T-helper 2 cell treated with Interferon-gamma antibody and Interleukin-4, amounts not matched to agents 100 ng/mL and 5 ng/mL, for 36 hours (primary cell): ENCODE results near the gene YES1. TPM values are rescaled to one million over a fixed set of nuclear protein-coding genes. Genes with fewer than 3 reads are reported as not detected.

Source experiments
- intact Hi-C: fragments of 100-400 bp; cut with micrococcal nuclease; formaldehyde crosslinking; loops from one replicate; pipeline ENCODE4 v1.15.1; 2023
- total RNA-seq: library from RNA; stranded (reverse); gene quantifications from 2 replicates; pipeline ENCODE4 v1.2.3, GENCODE V29; 2022

The YES1 gene
- total RNA-seq = 9.8 and 11.6 TPM in 2 replicates

DNA sequence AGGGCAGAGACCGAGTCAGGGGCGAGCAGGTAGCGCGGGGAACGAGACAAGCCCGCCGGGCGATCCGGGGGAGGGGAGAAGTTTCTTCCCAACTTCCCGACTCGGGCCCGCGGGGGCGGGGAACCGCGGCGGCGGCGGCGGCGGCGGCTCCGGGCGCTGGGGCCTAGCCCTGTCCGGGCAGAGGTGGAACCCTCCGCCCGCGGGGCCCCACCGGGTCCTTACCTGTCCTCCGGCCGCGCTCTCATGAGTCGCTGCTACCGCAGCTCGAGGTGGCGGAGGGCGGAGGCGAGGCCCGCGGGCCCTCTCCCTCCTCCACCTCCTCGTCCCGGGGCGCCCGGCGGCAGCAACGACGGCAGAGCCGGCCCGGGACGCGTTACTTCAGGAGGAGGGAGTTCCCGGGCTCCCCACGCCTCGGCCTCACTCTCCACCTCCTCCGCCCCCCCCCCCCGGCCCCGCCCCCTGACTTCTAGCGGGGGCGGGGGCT lies at the start of gene YES1:
Gene YES1 (minus strand): TSS at position 351 of the 484 bp plus-strand sequence. CDS start 55,415 bp downstream, outside the sequence.
- intact Hi-C loops = loop anchor here (1.0 to 10.0 kb wide), 7 partner anchors 100 to 1843 kb away; partner anchors contain the start of genes ENOSF1, METTL4, NDC80 and SMCHD1

DNA sequence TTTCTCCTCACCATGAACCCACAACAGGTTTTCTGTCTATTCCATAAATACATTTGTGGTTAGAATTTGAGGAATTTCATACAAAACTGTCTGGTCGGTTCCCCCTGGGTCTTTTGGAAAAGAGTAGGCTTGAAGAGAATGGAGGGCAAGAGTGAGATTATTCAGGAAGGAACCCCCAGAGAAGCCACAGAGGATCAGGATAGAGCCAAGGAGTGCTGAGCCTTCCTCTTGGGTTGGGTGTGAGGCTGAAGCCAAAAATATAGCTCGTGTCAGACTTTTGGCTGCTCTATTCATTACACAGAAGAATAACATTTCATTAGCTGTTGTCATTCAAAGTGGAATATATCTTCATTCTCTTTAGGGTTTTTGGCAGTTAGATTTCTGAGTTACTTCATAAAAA lies 45.9 kb upstream of the YES1 start:
- intact Hi-C loops = no loop called here

DNA sequence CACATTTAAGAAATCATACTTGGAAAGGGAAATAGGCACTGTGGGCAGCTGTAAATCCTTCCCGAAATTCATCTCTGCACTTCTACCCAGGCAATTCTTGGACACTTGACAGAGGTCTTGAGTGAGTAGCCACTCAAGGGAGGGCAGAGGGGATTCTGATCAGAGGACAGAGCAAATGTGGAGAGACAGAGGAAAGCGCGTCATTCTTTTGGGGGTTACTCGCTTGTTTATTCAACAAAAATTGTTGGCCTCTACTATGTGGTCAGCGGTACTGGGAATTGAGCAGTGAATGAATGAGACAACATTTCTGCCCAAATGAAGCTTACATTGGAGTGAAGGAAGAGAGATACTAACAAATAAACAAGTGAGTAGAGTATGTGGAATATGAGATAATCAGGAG lies 41.4 kb upstream of the YES1 start:
- intact Hi-C loops = no loop called here

DNA sequence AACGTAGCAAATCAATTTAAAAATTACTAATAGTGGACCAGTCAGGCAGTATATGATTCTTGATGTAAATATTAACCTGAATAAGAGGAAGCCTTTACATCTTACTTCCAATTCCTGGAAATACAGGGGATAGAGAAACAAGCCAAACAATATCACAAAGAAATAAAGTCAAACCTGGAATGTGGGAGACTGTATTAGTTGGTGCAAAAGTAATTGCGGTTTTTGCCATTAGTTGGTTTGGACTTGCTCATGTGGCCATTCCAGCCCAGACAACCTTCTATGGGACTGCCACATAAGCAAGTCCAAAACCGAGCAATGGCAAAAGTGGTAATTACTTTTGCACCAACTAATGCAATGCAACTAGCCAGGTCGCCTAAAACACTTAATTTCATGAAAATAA lies 38.9 kb upstream of the YES1 start:
- intact Hi-C loops = no loop called here

DNA sequence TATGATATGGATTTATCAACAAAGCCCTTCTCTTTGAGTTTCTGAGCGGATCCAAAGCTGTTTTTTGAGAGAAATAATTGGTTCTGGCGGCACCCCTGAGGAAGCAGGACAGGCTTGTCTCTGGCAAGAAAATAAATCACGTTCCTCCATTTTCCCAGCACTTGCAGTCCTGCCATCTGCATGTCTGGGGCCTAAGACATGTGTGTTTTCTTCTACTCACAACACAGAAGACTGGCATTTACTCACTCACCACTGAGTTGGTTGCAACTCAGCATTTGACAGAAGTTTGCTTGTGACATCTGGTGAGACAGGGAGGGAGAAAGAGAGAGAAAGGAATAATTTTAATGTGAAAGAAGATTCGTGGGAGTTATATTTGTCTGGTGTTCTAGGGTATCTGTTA lies 37.0 kb upstream of the YES1 start:
- intact Hi-C loops = no loop called here

DNA sequence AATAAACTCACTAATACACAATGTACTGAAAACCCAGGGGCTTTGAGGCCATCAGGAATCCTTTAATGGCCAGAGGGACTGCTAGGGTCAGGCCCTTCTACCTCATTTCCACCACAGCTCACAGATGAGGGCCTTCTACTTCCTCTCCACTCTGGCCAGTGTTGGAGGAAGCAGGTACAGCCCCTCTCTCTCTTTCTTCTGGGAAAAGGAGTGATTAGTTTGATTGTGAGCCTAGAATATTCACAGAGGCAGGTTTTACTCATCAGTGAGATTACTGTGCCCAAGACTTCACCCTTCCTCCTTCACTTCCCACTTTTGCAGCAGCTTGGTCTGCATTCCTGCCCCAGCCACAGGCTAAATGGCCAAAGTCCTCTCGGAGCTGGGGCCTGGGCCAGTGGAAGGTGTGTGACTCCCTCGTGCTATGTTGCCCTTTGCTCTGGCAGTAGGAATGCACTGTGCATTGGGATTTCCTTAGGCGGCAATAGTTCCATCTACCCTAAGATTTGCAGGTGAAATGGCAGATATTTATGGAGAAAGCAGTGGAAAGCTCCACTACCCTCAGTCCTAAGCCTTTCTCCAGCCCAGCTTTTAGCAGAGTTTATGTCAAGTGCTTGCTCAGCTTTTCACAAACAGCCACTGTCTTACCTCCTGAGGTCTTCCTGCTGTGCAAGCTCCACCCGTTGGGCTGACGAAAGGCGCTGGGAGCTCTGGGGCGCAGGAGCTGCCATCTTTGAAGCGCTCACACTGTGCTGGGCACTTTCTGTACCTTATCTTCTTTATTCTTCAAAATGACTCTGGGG lies 36.2 kb upstream of the YES1 start:
- intact Hi-C loops = no loop called here

DNA sequence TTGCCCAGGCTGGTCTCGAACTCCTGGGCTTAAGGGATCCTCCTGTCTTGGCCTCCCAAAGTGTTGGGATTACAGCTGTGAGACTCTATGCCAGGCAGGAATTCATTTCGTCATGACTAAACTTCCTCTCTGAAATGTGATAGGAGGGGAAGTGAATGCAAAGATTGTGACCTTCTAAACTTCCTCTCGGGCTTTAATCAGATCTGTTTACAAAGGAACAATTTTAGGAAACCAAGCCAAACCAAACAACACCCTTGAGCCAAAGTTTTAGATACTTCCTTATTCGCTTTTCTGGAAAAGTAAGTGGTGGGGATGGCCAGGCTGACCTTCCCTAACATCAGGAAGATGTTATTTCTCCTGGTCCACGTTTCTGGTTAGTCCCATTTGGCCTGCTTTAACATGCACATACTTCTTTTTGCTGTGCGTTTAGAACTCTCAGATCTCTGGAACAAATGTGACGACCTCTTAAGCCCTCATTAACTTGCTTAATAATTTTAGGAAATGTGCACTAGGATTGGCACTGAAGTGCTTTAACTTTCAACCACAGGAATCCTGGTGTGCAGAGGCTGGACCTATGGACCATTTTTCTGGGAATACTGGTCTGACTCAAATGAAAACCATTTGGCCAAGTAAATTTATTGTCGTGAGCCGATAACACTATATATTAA lies 33.2 kb upstream of the YES1 start:
- intact Hi-C loops = no loop called here

DNA sequence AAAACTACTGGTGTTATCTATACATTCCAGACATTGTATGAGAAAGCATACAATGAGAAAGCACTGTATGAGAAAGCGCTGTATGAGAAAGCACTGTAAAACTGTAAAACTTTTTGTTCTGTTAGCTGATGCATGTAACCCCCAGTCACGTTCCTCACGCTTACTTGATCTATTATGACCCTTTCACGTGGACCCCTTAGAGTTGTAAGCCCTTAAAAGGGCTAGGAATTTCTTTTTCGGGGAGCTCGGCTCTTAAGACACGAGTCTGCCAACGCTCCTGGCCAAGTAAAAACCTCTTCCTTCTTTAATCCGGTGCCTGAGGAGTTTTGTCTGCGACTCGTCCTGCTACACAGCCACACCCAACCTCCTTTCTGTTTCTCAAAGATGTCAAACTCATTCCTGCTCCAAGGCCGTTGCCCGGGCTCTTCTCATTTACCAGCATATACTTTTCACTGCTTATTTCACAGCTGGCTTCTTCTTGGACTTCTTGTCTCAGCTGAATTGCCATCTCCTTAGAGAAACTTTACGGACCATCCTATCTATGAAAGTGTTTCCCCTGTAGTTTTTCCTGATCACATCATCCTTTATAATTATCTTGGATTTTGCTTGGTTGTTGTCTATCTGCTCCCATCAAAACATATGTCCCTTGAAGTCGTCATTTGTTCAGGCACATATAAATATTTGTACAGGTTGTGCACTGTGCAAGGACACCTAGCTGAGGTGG lies 29.8 kb upstream of the YES1 start:
- intact Hi-C loops = no loop called here

DNA sequence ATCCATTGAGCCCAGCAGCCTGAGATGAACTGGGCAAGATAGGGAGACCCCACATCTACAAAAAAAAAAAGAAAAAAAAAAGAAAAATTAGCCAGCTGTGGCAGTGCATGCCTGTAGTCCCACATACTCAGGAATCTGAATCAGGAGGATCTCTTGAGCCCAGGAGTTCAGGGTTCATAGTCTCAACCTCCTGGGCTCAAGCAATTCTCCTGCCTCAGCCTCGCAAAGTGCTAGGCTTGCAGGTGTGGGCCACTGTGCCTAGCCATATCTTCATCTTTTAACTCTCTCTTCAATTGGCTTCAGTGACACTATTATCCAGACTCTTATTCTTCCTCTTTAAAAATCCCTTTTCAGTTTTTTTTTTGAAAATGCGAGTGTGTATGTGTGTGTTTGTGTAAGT lies 28.5 kb upstream of the YES1 start:
- intact Hi-C loops = no loop called here

DNA sequence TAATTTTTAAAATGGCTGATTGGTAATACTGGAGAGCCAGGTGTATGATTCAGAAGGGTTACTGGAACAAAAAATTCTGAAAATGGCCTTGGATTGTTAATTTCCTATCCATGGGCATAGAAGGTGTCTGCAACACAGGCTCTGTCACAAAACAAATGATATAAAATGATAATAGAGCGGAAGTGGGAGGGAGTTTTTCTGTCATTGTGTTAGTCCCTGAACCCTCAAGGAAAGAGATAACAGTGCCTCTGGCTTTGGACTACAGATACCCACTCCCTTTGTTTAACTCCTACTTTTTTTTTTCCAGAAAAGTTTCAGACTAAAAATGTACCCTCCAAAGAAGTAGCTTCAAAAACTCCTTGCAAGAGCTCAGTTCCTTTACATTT lies 28.0 kb upstream of the YES1 start:
- intact Hi-C loops = no loop called here

DNA sequence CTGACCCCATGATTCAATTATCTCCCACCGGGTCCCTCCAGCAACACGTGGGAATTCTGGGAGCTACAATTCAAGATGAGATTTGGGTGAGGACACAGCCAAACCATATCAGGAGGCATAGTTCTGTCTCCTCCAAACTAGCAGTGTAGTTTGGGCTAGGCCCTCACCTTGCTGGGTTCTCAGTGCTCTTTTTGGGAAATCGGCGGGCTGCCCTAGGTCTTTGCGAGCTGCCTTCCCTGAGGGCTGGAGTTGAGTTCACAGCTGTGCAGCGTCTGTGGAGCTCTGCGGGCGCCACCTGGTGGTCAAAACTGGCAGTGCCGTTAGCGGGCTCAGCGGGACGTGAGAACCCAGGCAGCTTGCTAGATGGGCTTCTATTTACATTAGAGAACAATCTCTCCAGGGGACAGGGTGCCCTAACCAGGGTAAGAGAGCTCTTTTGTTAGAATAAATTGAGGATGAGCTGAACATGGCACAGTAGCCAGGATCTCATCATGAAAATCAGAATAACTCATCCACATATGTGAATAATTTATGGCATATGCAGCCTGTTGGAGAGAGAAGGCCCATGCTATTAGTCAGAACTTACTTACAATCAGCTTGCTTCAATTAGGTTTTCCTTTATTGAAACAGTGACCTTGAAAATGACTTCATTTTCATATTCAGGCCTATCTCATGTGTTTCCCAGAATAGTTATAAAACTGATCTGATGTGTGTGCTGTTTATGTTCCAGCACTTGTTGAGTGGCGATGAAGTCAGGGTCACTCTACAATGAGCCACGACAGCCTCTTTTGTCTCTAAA lies 27.4 kb upstream of the YES1 start:
- intact Hi-C loops = loop anchor here (1.0 kb wide), 2 partner anchors 97 to 215 kb away; no protein-coding TSS in a partner anchor

DNA sequence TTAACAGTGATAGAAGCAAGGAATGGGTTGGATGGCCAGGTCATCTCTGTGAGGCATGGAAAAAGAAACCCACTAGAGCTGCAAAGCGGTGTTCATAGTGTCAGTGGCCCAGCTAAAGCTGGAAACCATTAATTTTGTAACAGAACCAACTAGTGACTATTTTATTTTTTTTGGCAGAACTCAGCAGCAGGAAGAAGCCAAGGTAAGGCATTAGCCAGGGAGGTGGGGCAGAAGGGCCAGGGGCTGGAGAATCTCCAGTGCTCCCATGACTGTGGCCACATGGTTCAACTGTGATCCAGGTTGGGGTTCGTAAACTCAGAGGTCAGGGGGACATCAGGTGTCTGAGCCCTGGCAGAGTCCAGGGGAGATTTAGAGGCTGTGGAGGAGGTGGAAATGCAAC lies 25.9 kb upstream of the YES1 start:
- intact Hi-C loops = no loop called here

DNA sequence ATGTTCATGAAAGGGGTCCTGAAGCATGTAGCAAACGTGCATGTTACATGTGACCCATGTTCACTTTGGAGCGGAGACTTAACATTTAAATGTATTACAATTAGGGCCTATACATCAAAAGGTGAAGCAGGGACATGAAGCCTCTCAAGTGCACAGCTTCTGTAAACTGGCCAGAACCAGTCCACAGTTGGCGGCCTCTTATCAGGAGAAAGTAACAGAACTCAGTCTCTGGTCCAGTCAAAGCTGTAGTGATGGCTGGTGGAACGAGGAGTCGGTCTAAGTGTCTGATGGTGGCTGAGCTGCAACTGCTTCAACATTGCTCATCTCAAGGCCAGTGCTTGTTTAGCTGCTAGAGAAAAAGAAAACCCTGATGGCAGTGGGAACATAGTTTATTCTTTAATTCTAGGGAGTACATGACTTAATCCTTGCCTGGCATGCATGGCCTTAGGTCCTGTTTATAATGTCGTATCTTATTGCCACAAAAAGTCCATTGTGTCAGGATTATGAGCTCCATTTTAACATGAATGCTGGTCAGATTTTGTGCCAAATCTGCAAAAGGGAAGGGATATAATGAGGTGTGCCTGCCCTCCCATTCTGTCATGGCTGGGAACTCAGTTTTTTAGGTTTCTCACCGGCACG lies 22.2 kb upstream of the YES1 start:
- intact Hi-C loops = no loop called here

DNA sequence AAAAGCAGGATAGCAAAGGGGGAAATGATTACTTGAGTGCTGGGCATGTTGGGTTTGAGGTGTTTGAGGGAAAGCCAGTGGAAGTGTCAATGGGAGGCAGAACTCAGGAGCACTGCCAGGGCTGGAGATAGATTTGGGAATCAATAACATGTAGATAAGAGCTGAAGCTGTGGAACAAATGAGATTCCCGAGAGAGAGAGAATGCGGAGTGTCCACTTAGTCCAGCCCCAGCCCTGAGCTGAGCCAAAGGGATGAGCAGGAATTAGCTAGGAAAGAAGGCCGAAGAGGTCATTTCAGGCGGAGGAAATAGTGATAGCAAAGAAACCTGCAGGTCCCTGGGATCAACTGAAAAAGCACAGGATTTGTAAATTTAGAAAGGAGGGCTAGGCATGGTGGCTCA lies 21.2 kb upstream of the YES1 start:
- intact Hi-C loops = no loop called here

DNA sequence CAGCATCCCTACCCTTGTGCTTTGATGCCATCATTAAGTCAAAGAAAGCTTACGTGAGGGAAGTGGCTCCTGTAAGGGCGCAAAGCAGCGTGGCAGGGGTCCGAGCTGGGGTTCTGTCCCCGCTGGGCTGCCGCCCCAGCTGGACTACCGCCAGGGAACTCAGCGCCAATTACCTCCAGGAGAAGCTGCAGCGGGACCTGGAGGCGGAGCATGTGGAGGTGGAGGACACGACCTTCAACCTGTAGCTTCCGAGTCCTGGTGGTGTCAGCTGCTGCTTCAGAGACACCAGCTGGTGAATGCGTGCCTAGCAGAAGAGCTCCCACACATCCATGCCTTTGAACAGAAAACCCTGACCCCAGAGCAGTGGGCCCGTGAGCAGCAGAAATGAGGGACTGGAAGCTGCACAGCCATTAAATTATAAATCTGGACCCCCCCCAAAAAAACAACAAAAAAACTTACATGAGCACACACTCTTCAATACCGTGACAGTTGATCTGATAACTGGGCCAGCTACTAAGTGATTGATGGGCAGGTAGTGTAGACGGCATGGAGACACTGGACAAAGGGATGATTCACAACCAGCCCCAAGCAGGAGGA lies 20.1 kb upstream of the YES1 start:
- intact Hi-C loops = no loop called here

DNA sequence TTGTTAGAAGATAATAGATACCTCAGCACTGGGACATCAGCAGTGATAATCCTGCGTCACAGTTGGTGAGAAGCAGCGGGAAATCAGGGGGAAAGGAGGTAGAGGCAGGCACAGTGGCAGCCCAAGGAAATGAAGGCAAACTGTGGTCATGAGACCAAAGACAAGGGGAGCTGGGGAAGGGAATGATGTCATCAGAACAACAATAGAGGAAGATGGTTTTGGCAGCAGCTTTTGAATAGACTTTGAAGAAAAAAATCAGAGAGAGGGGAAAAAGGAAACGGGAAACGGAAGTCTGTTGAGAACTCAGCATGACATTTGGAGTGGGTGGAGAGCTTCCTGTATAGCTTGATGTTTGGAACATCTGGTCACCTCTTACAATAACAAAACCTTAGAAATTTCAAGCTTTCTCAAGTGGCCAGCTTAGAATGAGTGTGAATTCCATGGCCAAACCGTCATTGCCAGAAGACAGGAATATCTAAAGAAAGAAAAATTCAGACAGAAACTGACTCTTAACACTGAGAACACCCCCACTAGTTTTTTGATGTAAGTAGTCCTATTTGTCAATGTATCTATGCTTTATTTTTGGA lies 18.4 kb upstream of the YES1 start:
- intact Hi-C loops = loop anchor here (1.0 to 2.0 kb wide), 3 partner anchors 17 to 206 kb away; partner anchors contain the start of gene ENOSF1

DNA sequence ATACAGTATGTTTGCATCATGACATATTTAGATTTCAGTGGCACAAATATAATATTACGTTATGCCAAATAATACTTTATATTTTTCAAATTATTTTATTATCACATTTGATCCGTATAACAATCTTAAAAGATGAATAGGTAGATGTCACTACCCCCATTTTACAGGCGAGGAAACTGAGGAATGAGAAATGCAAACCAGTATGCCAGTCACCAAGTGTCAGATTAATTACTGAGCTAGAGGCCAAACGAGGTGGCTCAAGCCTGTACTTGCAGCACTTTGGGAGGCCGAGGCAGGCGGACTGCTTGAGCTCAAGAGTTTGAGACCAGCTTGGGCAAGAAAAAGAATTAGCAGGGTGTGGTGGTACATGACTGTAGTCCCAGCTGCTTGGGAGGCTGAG lies 17.4 kb upstream of the YES1 start:
- intact Hi-C loops = no loop called here

DNA sequence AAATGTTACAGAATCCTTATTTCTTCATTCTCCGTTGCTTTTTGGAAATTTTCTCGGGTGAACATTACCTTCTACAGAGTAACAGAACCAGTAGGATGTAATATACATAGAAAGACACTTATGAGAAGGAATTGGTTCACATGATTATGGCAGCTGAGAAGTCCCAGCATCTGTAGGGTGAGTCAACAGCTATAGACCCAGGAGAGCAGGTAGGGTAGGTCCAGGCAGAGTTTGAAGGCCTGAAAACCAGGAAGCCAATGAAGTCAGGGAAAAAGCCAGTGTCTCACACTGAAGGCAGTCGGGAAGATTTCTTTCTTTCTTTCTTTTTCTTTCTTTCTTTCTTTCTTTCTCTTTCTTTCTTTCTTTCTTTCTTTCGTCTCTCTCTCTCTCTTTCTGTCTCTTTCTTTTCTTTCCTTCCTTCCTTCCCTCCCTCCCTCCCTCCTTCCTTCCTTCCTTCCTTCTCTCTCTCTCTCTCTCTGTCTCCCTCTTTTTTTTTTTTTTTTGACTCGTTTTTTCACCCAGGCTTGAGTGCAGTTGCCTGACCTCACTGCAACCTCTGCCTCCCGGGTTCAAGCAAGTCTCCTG lies 15.1 kb upstream of the YES1 start:
- intact Hi-C loops = no loop called here

DNA sequence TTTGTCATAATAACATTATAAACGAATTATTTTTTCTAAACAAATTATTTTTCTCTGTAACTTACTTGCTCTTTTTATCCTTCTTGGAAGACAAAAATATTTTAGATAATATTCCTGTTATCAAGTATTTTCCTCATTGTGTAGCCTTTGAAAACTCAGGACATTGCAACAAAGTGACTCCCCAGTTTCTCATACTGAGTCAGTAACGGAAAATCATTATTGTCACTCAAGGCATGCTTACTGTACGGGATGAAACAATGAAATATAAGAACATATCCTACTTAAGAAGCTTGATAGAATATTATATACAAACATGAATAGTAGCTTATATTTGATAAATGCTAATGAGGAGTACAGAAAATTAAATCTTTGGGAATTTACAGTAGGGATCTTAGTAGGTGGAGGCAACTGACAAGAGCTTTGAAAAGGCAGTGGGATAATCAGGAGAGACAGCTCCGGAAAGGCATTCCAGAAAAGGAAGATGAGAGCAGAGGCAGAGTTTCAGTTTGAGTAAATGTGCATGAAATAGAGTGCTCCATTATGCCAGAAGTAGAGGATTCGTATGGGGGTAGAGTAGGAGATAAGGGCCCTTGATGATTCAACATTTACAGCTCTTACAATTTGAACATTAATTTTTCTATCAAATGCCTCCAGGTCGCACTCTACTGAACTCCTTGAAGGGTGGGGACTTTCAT lies 14.0 kb upstream of the YES1 start:
- intact Hi-C loops = no loop called here
